Left lung (tissue), 10 donors: ENCODE results near the gene CXorf65. TPM values are rescaled to one million over a fixed set of nuclear protein-coding genes. Genes with fewer than 3 reads are reported as not detected.

Experiments used
- ATAC-seq: fragments of 200-7000 bp; cut with Tn5 transposase; one replicate; pipeline ENCODE4 v1.9.1; 2020; ENCODE audit warnings: moderate library complexity
- DNase-seq, 4 donors: peaks; one replicate each; pipeline ENCODE4 v3.0.0-alpha.2; 2013 to 2020
- H3K27ac ChIP-seq, 2 donors: fragments of 200-600 bp; sonication (generic) in 1 of 2; one replicate each; pipeline versions ENCODE4 v1.5.0 to v1.8.0; 2020 to 2021
- H3K27me3 ChIP-seq, 2 donors: fragments of 200-600 bp; sonication (generic) in 1 of 2; one replicate each; pipeline versions ENCODE4 v1.5.0 to v1.8.0; 2020 to 2021
- H3K36me3 ChIP-seq, 2 donors: fragments of 200-600 bp; sonication (generic) in 1 of 2; one replicate each; pipeline versions ENCODE4 v1.5.0 to v1.8.0; 2020 to 2021
- H3K4me1 ChIP-seq, 2 donors: fragments of 200-600 bp; one replicate each; pipeline ENCODE4 v1.8.0; 2021
- H3K4me3 ChIP-seq, 2 donors: fragments of 200-600 bp; sonication (generic) in 1 of 2; one replicate each; pipeline versions ENCODE4 v1.5.0 to v1.8.0; 2020 to 2021; ENCODE audit warnings: mild to moderate bottlenecking in 1 of 2
- H3K9me3 ChIP-seq, 2 donors: fragments of 200-600 bp; sonication (generic) in 1 of 2; one replicate each; pipeline versions ENCODE4 v1.5.0 to v1.8.0; 2020 to 2021
- CTCF ChIP-seq, 2 donors: fragments of 200-600 bp; sonication (generic) in 1 of 2; IDR thresholded peaks; one replicate each; pipeline versions ENCODE4 v1.5.0 to v1.8.0; 2021; ENCODE audit warnings: antibody characterized with exemption in 2 of 2
- intact Hi-C, 2 donors: fragments of 100-400 bp; cut with DNase I; formaldehyde crosslinking; loops; one replicate each; pipeline versions ENCODE4 v1.11.2 to v1.14.2; 2022
- polyA plus RNA-seq, 6 donors: library from polyadenylated mRNA; unstranded; fragments of 120-200 nt; gene quantifications; one replicate each; pipeline ENCODE4 v1.2.1, GENCODE V29; 2013; ENCODE audit not compliant: insufficient read length in 6 of 6
- total RNA-seq, 2 donors: library from RNA; stranded (reverse); fragmentation: NEBNext Ultra II Directional; extraction: Animal tissue kit (Norgen Biotek cat#: 25700); gene quantifications; one replicate each; pipeline ENCODE4 v1.2.1, GENCODE V29; 2021
- donor health status: DM: no; HTN: yes; CAD: no.
- donor health status: DM: no; HTN: no; CAD: no.

CXorf65 gene
- total and polyA plus RNA-seq, 8 donors, result 0.52 to 0.84 TPM; not detected in 6

GRCh38 chrX:71107245-71107644 is 705 bp upstream of the CXorf65 start:
- ATAC-seq (no peak), DNase-seq (no peak)
- H3K27ac ChIP-seq, result no peak overlapping the region
- TF ChIP-seq CTCF (IDR thresholded peaks at IDR 0.05), result no peak
- intact Hi-C loops, result no loop called here
- H3K36me3 ChIP-seq, result no peaks in the 10 kb centered on the region
- H3K4me3 ChIP-seq, result no peak overlapping the region
- H3K9me3 ChIP-seq, result no peaks in the 10 kb centered on the region
- peaks cover 3 to 34% of the 10 kb centered on the region in 2 donors for H3K4me1 ChIP-seq
- H3K27me3 ChIP-seq, result no peaks in the 10 kb centered on the region

- peaks cover 0 to 7% of the 10 kb centered on the region in 2 donors for H3K36me3 ChIP-seq
- no peaks in the 10 kb centered on the region for H3K27me3 ChIP-seq
- H3K9me3 ChIP-seq, result no peaks in the 10 kb centered on the region
- no peak overlapping the region for H3K4me3 ChIP-seq
- ATAC-seq (no peak), DNase-seq (no peak)
- H3K4me1 ChIP-seq, result peaks cover 3 to 34% of the 10 kb centered on the region in 2 donors
- intact Hi-C loops, result no loop called here
- no peak for TF ChIP-seq CTCF (IDR thresholded peaks at IDR 0.05)
- H3K27ac ChIP-seq, result no peak overlapping the region
These were observed 912 bp downstream of the CXorf65 start for GRCh38 chrX:71105628-71106027.

GRCh38 chrX:71103110-71103983 is 3.2 kb downstream of the CXorf65 start:
- TF ChIP-seq CTCF (IDR thresholded peaks at IDR 0.05), result no peak
- ATAC-seq, result peak; percentile 40
- Histone ChIP-seq H3K9me3 (no peaks in the 10 kb centered on the region), H3K27ac (peak overlapping the region; percentile 39 to 61), H3K36me3 (peaks cover 0 to 7% of the 10 kb centered on the region in 2 donors), H3K4me1 (peaks cover 3 to 35% of the 10 kb centered on the region in 2 donors), H3K27me3 (no peaks in the 10 kb centered on the region), H3K4me3 (no peak overlapping the region)
- DNase-seq, result peak in 1 of 4 donors; percentile 40
- intact Hi-C loops, result no loop called here

GRCh38 chrX:71102292-71102691 is 4.2 kb downstream of the CXorf65 start:
- no peak for ATAC-seq
- Histone ChIP-seq H3K27me3 (no peaks in the 10 kb centered on the region), H3K9me3 (no peaks in the 10 kb centered on the region), H3K27ac (peak overlapping the region in 1 of 2 donors; percentile 61), H3K4me3 (no peak overlapping the region), H3K4me1 (peaks cover 3 to 40% of the 10 kb centered on the region in 2 donors), H3K36me3 (peaks cover 0 to 7% of the 10 kb centered on the region in 2 donors)
- no peak for DNase-seq
- TF ChIP-seq CTCF (IDR thresholded peaks at IDR 0.05), result no peak
- intact Hi-C loops, result no loop called here
